ENCODE data around the gene MRPL2. TPM values are rescaled to one million over a fixed set of nuclear protein-coding genes. Genes with fewer than 3 reads are reported as not detected.

MRPL2 gene
- total and polyA plus RNA-seq, 2 experiments from 2014 or later, result 19.7 to 71.9 TPM

DNA sequence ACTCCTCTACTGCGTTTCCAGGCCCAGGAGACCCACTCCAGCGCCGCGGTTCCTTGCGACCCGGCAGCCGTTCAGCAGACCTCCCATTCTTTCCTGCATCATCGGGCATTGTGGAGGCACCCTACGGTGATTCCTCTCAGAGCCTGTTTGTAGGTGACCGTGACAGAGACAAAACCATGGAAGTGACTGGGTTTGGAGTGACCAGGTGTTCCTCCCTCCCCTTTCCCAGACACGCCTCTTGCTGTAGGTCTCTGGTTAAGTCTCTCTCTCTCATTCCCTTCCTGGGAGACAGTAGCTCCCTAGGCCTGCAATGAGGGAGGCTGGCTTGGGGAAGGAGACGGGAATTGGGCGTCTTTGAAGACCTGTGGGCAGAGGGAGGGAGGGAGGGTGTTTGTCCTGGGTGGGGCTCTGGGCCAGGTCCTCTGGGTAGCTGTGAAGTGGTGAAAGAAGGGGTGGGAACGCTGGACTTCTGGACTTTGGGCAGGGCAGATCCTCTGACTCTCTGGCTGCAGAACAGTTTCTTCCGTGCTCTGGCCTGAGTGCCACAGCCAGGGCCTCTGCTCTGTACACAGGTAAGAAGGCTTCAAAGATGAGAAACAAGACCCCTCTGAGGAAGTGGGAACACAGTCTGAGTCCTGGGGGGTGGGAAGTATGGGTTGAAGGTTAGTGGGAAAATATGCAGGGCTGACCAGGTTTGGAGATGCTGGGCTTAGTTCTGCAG lies 960 bp upstream of the MRPL2 start:
- Histone ChIP-seq H3K4me2 (ENCODE audit: unreplicated experiment) (peak overlapping the region; percentile 93), H3K9me2 (ENCODE audit: insufficient read depth) (no peaks in the 10 kb centered on the region), H3K4me1 (ENCODE audit: insufficient read depth) (peaks cover 5% of the 10 kb centered on the region; the same call in 1 of the 2 replicates), H3K79me2 (ENCODE audit: insufficient read depth) (peaks cover 33% of the 10 kb centered on the region), H3K27me3 (replicated peaks; ENCODE audit: insufficient read depth) (no peaks in the 10 kb centered on the region), H3F3A (ENCODE audit: insufficient read depth) (no peaks in the 10 kb centered on the region), H3K27ac (peak overlapping the region; percentile 72), H3K9ac (peak overlapping the region; percentile 96), H3K36me3 (ENCODE audit: low read depth) (peaks cover 3% of the 10 kb centered on the region; the same call in 1 of the 2 replicates), H3K9me3 (ENCODE audit: low read depth) (no peaks in the 10 kb centered on the region), H3K4me3 (peak overlapping the region; percentile 82), H4K20me1 (ENCODE audit: insufficient read depth) (no peaks in the 10 kb centered on the region), H2AFZ (peak overlapping the region; percentile 88)
- DNase-seq, result peak; percentile 42
- TF ChIP-seq EZH2 (IDR thresholded peaks at IDR 0.05; ENCODE audit: insufficient read depth, poor library complexity, severe bottlenecking) (no peak), EZH2phosphoT487 (IDR thresholded peaks at IDR 0.05; ENCODE audit: insufficient read depth, low read depth) (no peak)
- WGBS, 2 experiments (ENCODE audit: low coverage in 1 of 2, low lambda C conversion rate in 2 of 2, missing lambda C conversion rate in 2 of 2), result 4 to 7% methylated on average over 13 to 15 of the region's 15 CpGs
- in situ Hi-C loops (cut with MboI), result loop anchor here (5.0 kb wide), 1 partner anchor 67 kb away; no protein-coding TSS in a partner anchor

DNA sequence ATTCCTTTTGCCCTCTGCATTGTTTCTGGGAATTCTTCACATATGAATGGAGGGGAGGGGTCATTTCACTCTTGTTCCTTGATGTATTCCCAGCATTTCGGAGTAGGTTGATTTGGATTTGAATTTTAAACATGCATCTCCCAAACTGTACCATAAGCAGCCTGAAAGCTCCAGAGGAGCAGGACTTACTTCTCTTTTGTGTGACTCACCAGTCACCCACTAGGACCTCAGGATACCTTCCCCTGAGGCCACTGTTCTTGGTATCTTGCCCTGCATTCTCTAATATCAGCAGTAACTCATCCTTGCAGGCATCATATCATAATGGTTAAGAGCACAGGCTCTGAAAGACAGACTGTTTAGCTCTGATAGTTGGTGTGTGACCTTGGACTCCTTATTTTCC lies 703 bp downstream of the MRPL2 start:
- H3K79me2 ChIP-seq (ENCODE audit: insufficient read depth), result peaks cover 33% of the 10 kb centered on the region
- H3K9ac ChIP-seq, result peak overlapping the region; percentile 96
- H4K20me1 ChIP-seq (ENCODE audit: insufficient read depth), result no peaks in the 10 kb centered on the region
- H3F3A ChIP-seq (ENCODE audit: insufficient read depth), result no peaks in the 10 kb centered on the region
- peaks cover 5% of the 10 kb centered on the region; the same call in 1 of the 2 replicates for H3K4me1 ChIP-seq (ENCODE audit: insufficient read depth)
- no peaks in the 10 kb centered on the region for H3K27me3 ChIP-seq (replicated peaks; ENCODE audit: insufficient read depth)
- H3K9me2 ChIP-seq (ENCODE audit: insufficient read depth), result no peaks in the 10 kb centered on the region
- peak overlapping the region; percentile 78; the same call in 1 of the 2 replicates for H2AFZ ChIP-seq
- peak; percentile 42 for DNase-seq
- no peak for TF ChIP-seq EZH2phosphoT487 (IDR thresholded peaks at IDR 0.05; ENCODE audit: insufficient read depth, low read depth)
- no peak for TF ChIP-seq EZH2 (IDR thresholded peaks at IDR 0.05; ENCODE audit: insufficient read depth, poor library complexity, severe bottlenecking)
- H3K36me3 ChIP-seq (ENCODE audit: low read depth), result peaks cover 3% of the 10 kb centered on the region; the same call in 1 of the 2 replicates
- in situ Hi-C loops (cut with MboI), result no loop called here
- H3K9me3 ChIP-seq (ENCODE audit: low read depth), result no peaks in the 10 kb centered on the region
- no peak overlapping the region for H3K27ac ChIP-seq
- H3K4me2 ChIP-seq (ENCODE audit: unreplicated experiment), result peak overlapping the region; percentile 85
- H3K4me3 ChIP-seq, result peak overlapping the region; percentile 82
- 0 to 8% methylated on average over 1 of the region's 1 CpG for WGBS, 2 experiments (ENCODE audit: low coverage in 1 of 2, low lambda C conversion rate in 2 of 2, missing lambda C conversion rate in 2 of 2)

DNA sequence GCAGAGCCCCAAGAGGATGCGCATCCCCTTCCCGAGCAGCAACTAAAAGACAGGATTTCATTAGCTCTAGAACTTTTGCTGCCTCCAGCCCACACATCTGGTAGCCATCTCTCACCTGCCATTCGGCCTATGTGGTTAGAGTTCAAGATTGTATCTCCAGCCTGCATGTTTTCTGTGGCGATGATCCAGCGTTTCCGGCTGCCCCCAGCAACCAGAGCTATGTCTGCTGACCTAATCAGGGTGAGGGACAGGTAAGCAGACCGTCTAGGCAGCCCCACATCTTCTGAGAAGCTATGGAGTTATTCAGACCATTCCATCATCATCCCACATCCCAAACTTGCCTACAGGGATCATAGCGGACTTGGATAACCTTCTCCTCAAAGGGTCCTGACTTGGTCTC lies 3.3 kb downstream of the MRPL2 start:
- H3K4me3 ChIP-seq, result no peak overlapping the region
- no peaks in the 10 kb centered on the region for H3F3A ChIP-seq (ENCODE audit: insufficient read depth)
- TF ChIP-seq EZH2 (IDR thresholded peaks at IDR 0.05; ENCODE audit: insufficient read depth, poor library complexity, severe bottlenecking) (no peak), EZH2phosphoT487 (IDR thresholded peaks at IDR 0.05; ENCODE audit: insufficient read depth, low read depth) (no peak)
- no peak overlapping the region for H3K4me2 ChIP-seq (ENCODE audit: unreplicated experiment)
- peaks cover 55% of the 10 kb centered on the region for H3K79me2 ChIP-seq (ENCODE audit: insufficient read depth)
- H2AFZ ChIP-seq, result no peak overlapping the region
- peaks cover 23% of the 10 kb centered on the region for H3K4me1 ChIP-seq (ENCODE audit: insufficient read depth)
- no peak overlapping the region for H3K27ac ChIP-seq
- H3K9ac ChIP-seq, result no peak overlapping the region
- DNase-seq, result no peak
- H3K27me3 ChIP-seq (replicated peaks; ENCODE audit: insufficient read depth), result no peaks in the 10 kb centered on the region
- 65 to 72% methylated on average over 8 of the region's 8 CpGs for WGBS, 2 experiments (ENCODE audit: low coverage in 1 of 2, low lambda C conversion rate in 2 of 2, missing lambda C conversion rate in 2 of 2)
- peaks cover 3% of the 10 kb centered on the region; the same call in 1 of the 2 replicates for H3K36me3 ChIP-seq (ENCODE audit: low read depth)
- H4K20me1 ChIP-seq (ENCODE audit: insufficient read depth), result no peaks in the 10 kb centered on the region
- no peaks in the 10 kb centered on the region for H3K9me2 ChIP-seq (ENCODE audit: insufficient read depth)
- no peaks in the 10 kb centered on the region for H3K9me3 ChIP-seq (ENCODE audit: low read depth)
- in situ Hi-C loops (cut with MboI), result no loop called here

DNA sequence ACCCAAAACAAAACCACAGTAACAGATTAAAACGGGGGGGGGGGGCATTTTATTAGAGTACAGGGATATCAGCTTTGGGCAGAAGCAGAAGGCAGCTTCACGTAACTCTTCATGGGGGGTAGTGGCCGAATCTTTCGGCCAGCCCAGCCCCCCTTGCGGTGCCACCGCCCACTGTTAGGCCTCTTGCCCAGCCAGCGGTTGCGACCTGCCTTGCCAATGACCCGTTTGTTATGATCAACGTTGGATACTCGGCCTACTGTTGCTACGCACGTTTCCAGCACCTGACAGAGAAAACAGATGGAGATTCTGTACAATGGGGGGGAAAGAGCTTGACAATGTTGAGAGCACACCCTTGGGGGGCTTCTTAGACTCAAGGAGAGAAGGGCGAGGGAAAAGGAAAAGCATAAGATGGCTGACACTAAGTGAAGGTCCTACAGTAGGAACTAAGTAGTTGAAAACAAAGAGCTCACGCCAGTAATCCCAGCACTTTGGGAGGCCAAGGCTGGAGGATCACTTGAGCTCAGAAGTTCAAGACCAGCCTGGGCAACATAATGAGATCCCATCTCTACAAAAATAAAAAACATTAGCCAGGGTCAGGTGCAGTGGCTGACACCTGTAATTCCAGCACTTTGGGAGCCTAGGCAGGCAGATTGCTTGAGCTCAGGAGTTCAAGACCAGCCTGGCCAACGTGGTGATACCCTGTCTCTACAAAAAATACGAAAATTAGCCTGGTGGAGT lies 4.9 kb downstream of the MRPL2 start:
- Histone ChIP-seq H3K9ac (peak overlapping the region; percentile 99), H3K79me2 (ENCODE audit: insufficient read depth) (peaks cover 61% of the 10 kb centered on the region), H2AFZ (peak overlapping the region; percentile 63), H3K9me2 (ENCODE audit: insufficient read depth) (no peaks in the 10 kb centered on the region), H3K9me3 (ENCODE audit: low read depth) (no peaks in the 10 kb centered on the region), H3K4me2 (ENCODE audit: unreplicated experiment) (peak overlapping the region; percentile 54), H3K27ac (peak overlapping the region; percentile 93), H3K27me3 (replicated peaks; ENCODE audit: insufficient read depth) (no peaks in the 10 kb centered on the region), H3K36me3 (ENCODE audit: low read depth) (peaks cover 4% of the 10 kb centered on the region), H3K4me1 (ENCODE audit: insufficient read depth) (peaks cover 29% of the 10 kb centered on the region), H4K20me1 (ENCODE audit: insufficient read depth) (no peaks in the 10 kb centered on the region), H3K4me3 (peak overlapping the region; percentile 93), H3F3A (ENCODE audit: insufficient read depth) (no peaks in the 10 kb centered on the region)
- TF ChIP-seq EZH2 (IDR thresholded peaks at IDR 0.05; ENCODE audit: insufficient read depth, poor library complexity, severe bottlenecking) (no peak), EZH2phosphoT487 (IDR thresholded peaks at IDR 0.05; ENCODE audit: insufficient read depth, low read depth) (no peak)
- in situ Hi-C loops (cut with MboI), result no loop called here
- DNase-seq, result peak; percentile 21
- WGBS, 2 experiments (ENCODE audit: low coverage in 1 of 2, low lambda C conversion rate in 2 of 2, missing lambda C conversion rate in 2 of 2), result 57 to 59% methylated on average over 17 of the region's 17 CpGs

Measured in GM23248 (cell line).